OCI-LY1 (cell line): ENCODE results near the gene LARGE2.

Experiments
- H2AFZ ChIP-seq: fragments of 200-600 bp; sonication (generic), shearing (Covaris generic); 2 replicates; pipeline ENCODE4 v1.6.0; 2014; ENCODE audit warnings: antibody characterized with exemption, mild to moderate bottlenecking, low read length
- H3F3A ChIP-seq: fragments of 200-600 bp; sonication (generic), shearing (Covaris generic); 2 replicates; pipeline ENCODE4 v1.6.0; 2014; ENCODE audit warnings: mild to moderate bottlenecking, antibody characterized with exemption, low read length, moderate library complexity; ENCODE audit not compliant: insufficient read depth
- H3K27ac ChIP-seq: fragments of 200-600 bp; sonication (generic); 2 replicates; pipeline ENCODE4 v1.5.1; 2014; ENCODE audit warnings: low read length, mixed run types, mild to moderate bottlenecking, low read depth; ENCODE audit not compliant: poor library complexity, severe bottlenecking
- H3K27me3 ChIP-seq: fragments of 200-600 bp; sonication (generic); 2 replicates; pipeline ENCODE4 v1.6.0; 2014; ENCODE audit warnings: antibody characterized with exemption, mild to moderate bottlenecking, low read length, moderate library complexity; ENCODE audit not compliant: insufficient read depth
- H3K36me3 ChIP-seq: fragments of 200-600 bp; sonication (generic); 2 replicates; pipeline ENCODE4 v1.6.1; 2014; ENCODE audit warnings: mild to moderate bottlenecking, antibody characterized with exemption, low read length, moderate library complexity, mixed read lengths; ENCODE audit not compliant: insufficient read depth
- H3K4me1 ChIP-seq: fragments of 200-600 bp; sonication (generic); 2 replicates; pipeline ENCODE4 v1.5.1; 2014; ENCODE audit warnings: mild to moderate bottlenecking, low read length, moderate library complexity; ENCODE audit not compliant: insufficient read depth, severe bottlenecking
- H3K4me2 ChIP-seq: fragments of 200-600 bp; sonication (generic), shearing (Covaris generic); 2 replicates; pipeline ENCODE4 v1.6.1; 2014; ENCODE audit warnings: low read length
- H3K4me3 ChIP-seq: fragments of 200-600 bp; sonication (generic); 2 replicates; pipeline ENCODE4 v1.5.1; 2014; ENCODE audit warnings: low read length, low read depth, mild to moderate bottlenecking, mixed read lengths; ENCODE audit not compliant: poor library complexity, severe bottlenecking
- H3K79me2 ChIP-seq: fragments of 200-600 bp; shearing (Covaris generic); 2 replicates; pipeline ENCODE4 v1.6.1; 2016; ENCODE audit warnings: mixed run types, low read length, mixed read lengths; ENCODE audit not compliant: insufficient read depth
- H3K9ac ChIP-seq: fragments of 200-600 bp; sonication (generic), shearing (Covaris generic); 2 replicates; pipeline ENCODE4 v1.6.1; 2014; ENCODE audit warnings: mild to moderate bottlenecking, low read length, mixed read lengths
- H3K9me2 ChIP-seq: fragments of 200-600 bp; sonication (generic), shearing (Covaris generic); 2 replicates; pipeline ENCODE4 v1.6.1; 2014; ENCODE audit warnings: low read depth, mild to moderate bottlenecking, low read length, mixed read lengths
- H3K9me3 ChIP-seq: fragments of 200-600 bp; shearing (Covaris generic); 2 replicates; pipeline ENCODE4 v1.6.1; 2014; ENCODE audit warnings: low read length, mixed read lengths
- H4K20me1 ChIP-seq: fragments of 200-600 bp; sonication (generic), shearing (Covaris generic); 2 replicates; pipeline ENCODE4 v1.6.0; 2016; ENCODE audit warnings: mild to moderate bottlenecking, low read length; ENCODE audit not compliant: insufficient read depth
- CTCF ChIP-seq: fragments of 200-600 bp; sonication (generic), shearing (Covaris generic); IDR thresholded peaks from 2 replicates; pipeline ENCODE4 v1.5.1; 2017; ENCODE audit warnings: mild to moderate bottlenecking, antibody characterized with exemption, low read length, moderate library complexity, mixed read lengths
- EZH2 ChIP-seq: fragments of 200-600 bp; sonication (generic), shearing (Covaris generic); IDR thresholded peaks from 2 replicates; pipeline ENCODE4 v1.8.0; 2017; ENCODE audit warnings: borderline replicate concordance, mixed run types, mild to moderate bottlenecking, antibody characterized with exemption, low read length, moderate library complexity, mixed read lengths

LARGE2 gene

GRCh38 chr11:45928535-45929215 is 6.2 kb downstream of the LARGE2 start:
- no peak overlapping the region for H3K9ac ChIP-seq
- H2AFZ ChIP-seq, result no peak overlapping the region
- H3K9me3 ChIP-seq, result no peaks in the 10 kb centered on the region
- H3K9me2 ChIP-seq, result no peaks in the 10 kb centered on the region
- TF ChIP-seq EZH2 (no peak), CTCF (no peak)
- H3K27me3 ChIP-seq, result no peaks in the 10 kb centered on the region; the same call in 1 of the 2 replicates
- H3K36me3 ChIP-seq, result peaks cover 9% of the 10 kb centered on the region
- H3K4me2 ChIP-seq, result no peak overlapping the region
- H3K4me3 ChIP-seq, result no peak overlapping the region
- peaks cover 47% of the 10 kb centered on the region for H3K4me1 ChIP-seq
- no peaks in the 10 kb centered on the region for H3F3A ChIP-seq
- no peak overlapping the region for H3K27ac ChIP-seq
- no peaks in the 10 kb centered on the region for H3K79me2 ChIP-seq
- H4K20me1 ChIP-seq, result no peaks in the 10 kb centered on the region

GRCh38 chr11:45929486-45930030 is 7.1 kb downstream of the LARGE2 start:
- peak overlapping the region; percentile 86 for H3K27ac ChIP-seq
- no peaks in the 10 kb centered on the region; the same call in 1 of the 2 replicates for H3K27me3 ChIP-seq
- H3K9me2 ChIP-seq, result no peaks in the 10 kb centered on the region
- no peaks in the 10 kb centered on the region for H3K79me2 ChIP-seq
- no peaks in the 10 kb centered on the region for H3F3A ChIP-seq
- no peaks in the 10 kb centered on the region for H4K20me1 ChIP-seq
- H2AFZ ChIP-seq, result no peak overlapping the region
- H3K4me2 ChIP-seq, result peak overlapping the region; percentile 58
- H3K9ac ChIP-seq, result peak overlapping the region; percentile 39; the same call in 1 of the 2 replicates
- H3K4me3 ChIP-seq, result peak overlapping the region; percentile 39
- TF ChIP-seq CTCF (no peak), EZH2 (no peak)
- peaks cover 56% of the 10 kb centered on the region for H3K4me1 ChIP-seq
- no peaks in the 10 kb centered on the region for H3K9me3 ChIP-seq
- peaks cover 18% of the 10 kb centered on the region for H3K36me3 ChIP-seq

- Histone ChIP-seq H3K4me3 (peak overlapping the region; percentile 39), H3K4me2 (peak overlapping the region; percentile 58)
These were observed 7.8 kb downstream of the LARGE2 start for GRCh38 chr11:45930031-45930794.

More at GRCh38 chr11:45930031-45930794, 7.8 kb downstream of the LARGE2 start:
- TF ChIP-seq EZH2, result no peak
- TF ChIP-seq CTCF, result no peak
- Histone ChIP-seq H3K79me2 (no peaks in the 10 kb centered on the region), H3K27me3 (no peaks in the 10 kb centered on the region; the same call in 1 of the 2 replicates), H3K27ac (peak overlapping the region; percentile 86), H3K4me1 (peaks cover 61% of the 10 kb centered on the region), H3K9ac (peak overlapping the region; percentile 39; the same call in 1 of the 2 replicates), H2AFZ (no peak overlapping the region), H3K36me3 (peaks cover 24% of the 10 kb centered on the region), H3K9me3 (no peaks in the 10 kb centered on the region), H3K9me2 (no peaks in the 10 kb centered on the region), H4K20me1 (no peaks in the 10 kb centered on the region), H3F3A (no peaks in the 10 kb centered on the region)
